ENCODE results near the gene CYFIP2.
A peak's percentile ranks its signal among the peaks of the same experiment; 100 is the strongest.

CYFIP2 gene

DNA sequence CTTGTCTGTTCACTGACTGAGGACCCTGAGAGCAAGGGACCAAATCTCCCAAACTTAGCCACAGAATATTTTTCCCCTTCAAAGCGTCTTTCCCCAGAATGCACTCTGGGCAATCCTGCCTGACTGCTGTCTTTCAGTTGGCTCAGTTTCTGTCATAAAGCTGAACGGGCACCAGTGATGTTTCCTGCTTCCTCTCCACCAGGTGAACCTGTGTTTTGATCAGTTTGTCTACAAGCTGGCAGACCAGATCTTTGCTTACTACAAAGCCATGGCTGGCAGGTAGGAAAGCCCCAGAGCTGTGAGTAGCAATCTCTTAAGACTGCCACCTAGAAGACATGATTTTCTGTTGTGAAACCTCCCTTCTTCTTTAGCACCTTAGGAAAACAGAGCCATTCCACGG is 61.8 kb downstream of the CYFIP2 start:
- no peak overlapping the region for H3K9ac ChIP-seq (ENCODE audit: low read length in 2 of 2)
- peaks cover 13% of the 10 kb centered on the region for H3K4me1 ChIP-seq (ENCODE audit: control insufficient read depth, insufficient read depth, low read length)
- peaks cover 0 to 13% of the 10 kb centered on the region in 2 donors for H3K36me3 ChIP-seq (ENCODE audit: control insufficient read depth in 2 of 2, insufficient read depth in 2 of 2, low read length in 2 of 2)
- no peaks in the 10 kb centered on the region for H3K27me3 ChIP-seq (ENCODE audit: control insufficient read depth in 1 of 2, insufficient read depth in 2 of 2, low read length in 2 of 2)
- H3K27ac ChIP-seq (ENCODE audit: low read length) = no peak overlapping the region
- H3K9me3 ChIP-seq (ENCODE audit: control insufficient read depth in 2 of 2, low read length in 2 of 2) = no peaks in the 10 kb centered on the region
- H3K4me3 ChIP-seq (ENCODE audit: low read length in 2 of 2) = no peak overlapping the region

DNA sequence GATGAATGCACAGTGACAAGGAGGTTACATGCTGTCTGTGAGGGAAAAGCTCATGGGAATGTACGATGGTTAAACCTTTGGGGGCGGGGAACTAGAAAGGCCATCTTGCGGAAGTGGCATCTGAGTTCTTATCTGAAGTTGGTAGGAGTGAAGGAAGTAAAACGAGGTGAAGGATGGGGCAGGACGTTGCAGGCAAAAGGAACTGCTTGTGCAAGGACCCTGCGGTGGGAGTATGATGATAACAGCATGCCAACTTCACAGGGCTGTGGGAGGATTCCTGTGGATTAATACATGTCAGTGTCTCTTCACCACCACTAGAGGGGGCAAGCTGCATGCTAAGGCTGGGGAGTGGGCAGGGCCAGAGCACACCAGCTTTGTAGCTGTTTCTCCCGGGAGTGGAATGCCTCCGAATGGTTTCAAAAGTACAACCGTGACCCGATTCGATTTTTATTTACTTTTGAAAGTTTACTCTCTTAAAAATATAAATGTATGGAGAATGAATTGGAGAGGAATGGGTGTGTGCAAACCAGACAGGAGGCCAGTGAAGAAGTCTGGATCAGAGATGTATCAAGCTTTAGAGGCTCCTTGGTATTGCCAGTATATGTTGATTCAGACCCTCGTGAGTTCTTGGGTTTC is 62.5 kb downstream of the CYFIP2 start:
- Histone ChIP-seq H3K36me3 (ENCODE audit: control insufficient read depth in 2 of 2, insufficient read depth in 2 of 2, low read length in 2 of 2) (peaks cover 0 to 15% of the 10 kb centered on the region in 2 donors), H3K4me3 (ENCODE audit: low read length in 2 of 2) (peak overlapping the region; percentile 36 to 63), H3K27ac (ENCODE audit: low read length) (no peak overlapping the region), H3K9me3 (ENCODE audit: control insufficient read depth in 2 of 2, low read length in 2 of 2) (no peaks in the 10 kb centered on the region), H3K27me3 (ENCODE audit: control insufficient read depth in 1 of 2, insufficient read depth in 2 of 2, low read length in 2 of 2) (no peaks in the 10 kb centered on the region), H3K9ac (ENCODE audit: low read length in 2 of 2) (peak overlapping the region; percentile 23 to 51), H3K4me1 (ENCODE audit: control insufficient read depth, insufficient read depth, low read length) (peaks cover 13% of the 10 kb centered on the region)

DNA sequence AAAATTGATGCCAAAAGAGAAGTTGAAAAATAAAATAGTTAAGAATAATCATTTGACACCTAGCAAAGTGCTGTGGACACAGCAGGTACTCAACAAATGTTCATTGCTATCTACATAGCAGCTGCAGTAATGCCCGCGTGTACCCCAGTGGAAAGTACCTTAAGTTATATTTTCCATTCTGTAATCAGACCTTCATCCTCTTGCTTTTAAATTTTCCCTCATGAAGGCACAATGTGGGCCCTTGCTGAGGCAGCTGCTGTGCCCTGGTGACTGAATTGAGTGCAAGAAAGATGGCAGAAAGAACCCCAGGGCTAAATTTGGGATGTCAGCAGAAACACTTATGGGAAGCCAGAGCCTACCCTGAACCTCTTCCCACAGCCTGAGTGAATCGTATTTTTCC is 65.9 kb downstream of the CYFIP2 start:
- H3K4me1 ChIP-seq (ENCODE audit: control insufficient read depth, insufficient read depth, low read length) = peaks cover 27% of the 10 kb centered on the region
- peaks cover 0 to 5% of the 10 kb centered on the region in 2 donors for H3K36me3 ChIP-seq (ENCODE audit: control insufficient read depth in 2 of 2, insufficient read depth in 2 of 2, low read length in 2 of 2)
- no peaks in the 10 kb centered on the region for H3K9me3 ChIP-seq (ENCODE audit: control insufficient read depth in 2 of 2, low read length in 2 of 2)
- no peak overlapping the region for H3K27ac ChIP-seq (ENCODE audit: low read length)
- H3K4me3 ChIP-seq (ENCODE audit: low read length in 2 of 2) = no peak overlapping the region
- no peaks in the 10 kb centered on the region for H3K27me3 ChIP-seq (ENCODE audit: control insufficient read depth in 1 of 2, insufficient read depth in 2 of 2, low read length in 2 of 2)
- no peak overlapping the region for H3K9ac ChIP-seq (ENCODE audit: low read length in 2 of 2)

DNA sequence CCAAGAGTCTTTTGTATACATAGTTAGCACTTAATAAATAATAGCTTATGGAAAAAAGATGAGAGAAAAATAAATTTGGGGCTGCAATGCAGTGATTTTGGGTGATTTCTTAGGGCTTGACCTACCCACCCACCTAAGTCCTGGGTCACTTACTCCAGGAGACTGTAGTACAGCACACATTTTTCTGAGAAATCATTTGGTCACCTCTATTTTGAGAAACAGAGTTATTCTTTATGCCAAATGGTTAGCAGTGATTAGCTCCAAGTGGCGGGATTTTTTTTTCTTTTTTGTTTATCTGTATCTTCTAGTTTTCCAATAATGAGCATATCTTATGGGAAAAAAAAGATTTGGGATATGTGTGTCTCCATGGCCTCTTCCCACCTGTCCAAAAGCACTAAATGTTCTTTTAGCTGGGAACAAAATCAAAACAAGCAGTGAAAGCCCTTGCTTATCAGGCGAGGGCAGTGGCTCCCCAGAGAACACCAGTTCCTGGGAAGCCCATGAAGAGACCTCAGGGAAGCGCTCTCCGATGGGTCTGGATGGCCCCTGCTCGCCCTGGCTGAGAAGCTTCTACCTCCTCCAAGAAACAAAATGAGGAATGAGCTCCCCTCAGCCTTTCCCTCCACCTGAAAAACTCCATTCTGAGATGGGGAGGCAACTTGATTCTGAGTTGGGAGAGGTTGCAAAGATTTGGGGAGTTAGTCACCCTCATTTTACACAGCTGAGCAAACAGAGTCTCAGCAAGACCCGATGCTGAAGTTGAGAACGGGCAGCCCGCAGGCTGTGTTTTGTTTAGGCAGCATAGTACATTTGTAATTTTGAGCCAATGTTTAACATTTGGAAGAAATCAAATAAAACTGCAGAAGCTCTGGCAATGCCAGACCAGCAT is 69.9 kb downstream of the CYFIP2 start:
- H3K9ac ChIP-seq (ENCODE audit: low read length in 2 of 2) = no peak overlapping the region
- H3K9me3 ChIP-seq (ENCODE audit: control insufficient read depth in 2 of 2, low read length in 2 of 2) = no peaks in the 10 kb centered on the region
- H3K4me1 ChIP-seq (ENCODE audit: control insufficient read depth, insufficient read depth, low read length) = peaks cover 17% of the 10 kb centered on the region
- peaks cover 0 to 10% of the 10 kb centered on the region in 2 donors for H3K36me3 ChIP-seq (ENCODE audit: control insufficient read depth in 2 of 2, insufficient read depth in 2 of 2, low read length in 2 of 2)
- no peaks in the 10 kb centered on the region for H3K27me3 ChIP-seq (ENCODE audit: control insufficient read depth in 1 of 2, insufficient read depth in 2 of 2, low read length in 2 of 2)
- peak overlapping the region; percentile 58 for H3K27ac ChIP-seq (ENCODE audit: low read length)
- H3K4me3 ChIP-seq (ENCODE audit: low read length in 2 of 2) = no peak overlapping the region

- no peaks in the 10 kb centered on the region for H3K27me3 ChIP-seq (ENCODE audit: control insufficient read depth in 1 of 2, insufficient read depth in 2 of 2, low read length in 2 of 2)
- no peak overlapping the region for H3K4me3 ChIP-seq (ENCODE audit: low read length in 2 of 2)
- H3K9ac ChIP-seq (ENCODE audit: low read length in 2 of 2) = no peak overlapping the region
- H3K27ac ChIP-seq (ENCODE audit: low read length) = peak overlapping the region; percentile 58
- H3K36me3 ChIP-seq (ENCODE audit: control insufficient read depth in 2 of 2, insufficient read depth in 2 of 2, low read length in 2 of 2) = peaks cover 0 to 8% of the 10 kb centered on the region in 2 donors
- no peaks in the 10 kb centered on the region for H3K9me3 ChIP-seq (ENCODE audit: control insufficient read depth in 2 of 2, low read length in 2 of 2)
- H3K4me1 ChIP-seq (ENCODE audit: control insufficient read depth, insufficient read depth, low read length) = peaks cover 16% of the 10 kb centered on the region
Observed at GRCh38 chr5:157336423-157336744, 70.5 kb downstream of the CYFIP2 start.

DNA sequence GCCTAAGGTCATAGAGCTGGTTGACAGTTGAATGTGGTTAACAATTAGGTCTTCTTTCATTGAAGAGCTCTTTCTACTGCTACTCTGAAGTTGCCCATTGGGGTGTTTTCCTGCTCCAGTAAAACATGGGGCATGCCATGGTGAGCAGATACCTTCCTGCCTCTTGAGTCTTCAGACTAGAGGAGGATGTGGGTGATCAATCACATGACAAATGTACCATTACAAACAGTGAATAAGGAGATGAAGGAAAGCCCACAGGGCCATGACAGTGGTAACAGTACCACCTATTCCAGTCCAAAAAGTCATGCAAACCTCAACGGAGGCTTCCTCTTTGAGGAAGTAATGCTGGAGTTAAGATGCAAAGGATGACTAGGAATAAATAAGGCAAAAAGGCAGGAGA is 73.5 kb downstream of the CYFIP2 start:
- H3K4me1 ChIP-seq (ENCODE audit: control insufficient read depth, insufficient read depth, low read length) = peaks cover 16% of the 10 kb centered on the region
- H3K9ac ChIP-seq (ENCODE audit: low read length in 2 of 2) = no peak overlapping the region
- H3K9me3 ChIP-seq (ENCODE audit: control insufficient read depth in 2 of 2, low read length in 2 of 2) = no peaks in the 10 kb centered on the region
- H3K4me3 ChIP-seq (ENCODE audit: low read length in 2 of 2) = no peak overlapping the region
- H3K27ac ChIP-seq (ENCODE audit: low read length) = no peak overlapping the region
- no peaks in the 10 kb centered on the region for H3K27me3 ChIP-seq (ENCODE audit: control insufficient read depth in 1 of 2, insufficient read depth in 2 of 2, low read length in 2 of 2)
- peaks cover 0 to 5% of the 10 kb centered on the region in 2 donors for H3K36me3 ChIP-seq (ENCODE audit: control insufficient read depth in 2 of 2, insufficient read depth in 2 of 2, low read length in 2 of 2)

- H3K27ac ChIP-seq (ENCODE audit: low read length) = no peak overlapping the region
- peaks cover 0 to 4% of the 10 kb centered on the region in 2 donors for H3K36me3 ChIP-seq (ENCODE audit: control insufficient read depth in 2 of 2, insufficient read depth in 2 of 2, low read length in 2 of 2)
- H3K27me3 ChIP-seq (ENCODE audit: control insufficient read depth in 1 of 2, insufficient read depth in 2 of 2, low read length in 2 of 2) = no peaks in the 10 kb centered on the region
- H3K9me3 ChIP-seq (ENCODE audit: control insufficient read depth in 2 of 2, low read length in 2 of 2) = no peaks in the 10 kb centered on the region
- H3K4me1 ChIP-seq (ENCODE audit: control insufficient read depth, insufficient read depth, low read length) = peaks cover 9% of the 10 kb centered on the region
- H3K9ac ChIP-seq (ENCODE audit: low read length in 2 of 2) = no peak overlapping the region
- H3K4me3 ChIP-seq (ENCODE audit: low read length in 2 of 2) = no peak overlapping the region
Observed at GRCh38 chr5:157342822-157343402, 77.0 kb downstream of the CYFIP2 start.

GRCh38 chr5:157343842-157344790 is 78.2 kb downstream of the CYFIP2 start:
- Histone ChIP-seq H3K9ac (ENCODE audit: low read length in 2 of 2) (no peak overlapping the region), H3K9me3 (ENCODE audit: control insufficient read depth in 2 of 2, low read length in 2 of 2) (no peaks in the 10 kb centered on the region), H3K27me3 (ENCODE audit: control insufficient read depth in 1 of 2, insufficient read depth in 2 of 2, low read length in 2 of 2) (no peaks in the 10 kb centered on the region), H3K4me1 (ENCODE audit: control insufficient read depth, insufficient read depth, low read length) (peaks cover 9% of the 10 kb centered on the region), H3K4me3 (ENCODE audit: low read length in 2 of 2) (no peak overlapping the region), H3K36me3 (ENCODE audit: control insufficient read depth in 2 of 2, insufficient read depth in 2 of 2, low read length in 2 of 2) (peaks cover 0 to 2% of the 10 kb centered on the region in 2 donors), H3K27ac (ENCODE audit: low read length) (no peak overlapping the region)

GRCh38 chr5:157345067-157345466 is 79.1 kb downstream of the CYFIP2 start:
- Histone ChIP-seq H3K4me3 (ENCODE audit: low read length in 2 of 2) (no peak overlapping the region), H3K9me3 (ENCODE audit: control insufficient read depth in 2 of 2, low read length in 2 of 2) (no peaks in the 10 kb centered on the region), H3K4me1 (ENCODE audit: control insufficient read depth, insufficient read depth, low read length) (peaks cover 9% of the 10 kb centered on the region), H3K27me3 (ENCODE audit: control insufficient read depth in 1 of 2, insufficient read depth in 2 of 2, low read length in 2 of 2) (no peaks in the 10 kb centered on the region), H3K9ac (ENCODE audit: low read length in 2 of 2) (no peak overlapping the region), H3K36me3 (ENCODE audit: control insufficient read depth in 2 of 2, insufficient read depth in 2 of 2, low read length in 2 of 2) (peaks cover 0 to 2% of the 10 kb centered on the region in 2 donors), H3K27ac (ENCODE audit: low read length) (no peak overlapping the region)

DNA sequence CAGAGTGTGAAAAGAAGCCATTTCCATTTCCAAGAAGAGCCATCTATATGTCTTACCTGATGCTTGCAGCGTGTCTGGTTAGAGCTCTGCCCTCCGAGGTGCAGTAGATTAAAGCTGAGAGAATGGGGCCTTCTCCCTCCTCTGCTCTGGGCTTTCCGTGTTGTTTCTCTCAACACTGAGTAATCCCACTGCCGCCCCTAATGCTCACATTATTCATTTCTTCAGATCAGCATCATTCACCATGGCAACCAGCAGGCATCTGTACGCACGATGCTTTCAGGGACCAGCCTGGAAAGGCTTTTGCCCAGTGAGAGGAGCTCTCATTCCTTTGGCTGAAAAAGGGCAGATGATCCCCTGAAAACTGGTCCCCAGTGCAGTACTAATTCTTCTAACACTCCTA is 79.6 kb downstream of the CYFIP2 start:
- no peak overlapping the region for H3K27ac ChIP-seq (ENCODE audit: low read length)
- no peaks in the 10 kb centered on the region for H3K9me3 ChIP-seq (ENCODE audit: control insufficient read depth in 2 of 2, low read length in 2 of 2)
- no peaks in the 10 kb centered on the region for H3K27me3 ChIP-seq (ENCODE audit: control insufficient read depth in 1 of 2, insufficient read depth in 2 of 2, low read length in 2 of 2)
- no peak overlapping the region for H3K4me3 ChIP-seq (ENCODE audit: low read length in 2 of 2)
- no peaks in the 10 kb centered on the region for H3K36me3 ChIP-seq (ENCODE audit: control insufficient read depth in 2 of 2, insufficient read depth in 2 of 2, low read length in 2 of 2)
- H3K9ac ChIP-seq (ENCODE audit: low read length in 2 of 2) = no peak overlapping the region
- H3K4me1 ChIP-seq (ENCODE audit: control insufficient read depth, insufficient read depth, low read length) = peaks cover 9% of the 10 kb centered on the region

Measured in stomach smooth muscle (tissue), 2 donors.